HG03280 (cell line): ENCODE measurements around the gene PSMG1.
"Not testable (repeated sequence)": the region's sequence is repeated elsewhere in the genome, so short reads cannot be mapped to it uniquely, and the experiment has no call there.

ENCODE experiments used
- ATAC-seq: cut with Tn5 transposase; IDR thresholded peaks from one replicate; pipeline ENCODE4 v1.9.1; 2021; ENCODE audit warnings: mild to moderate bottlenecking, moderate library complexity; ENCODE audit not compliant: unreplicated experiment

The PSMG1 gene

DNA sequence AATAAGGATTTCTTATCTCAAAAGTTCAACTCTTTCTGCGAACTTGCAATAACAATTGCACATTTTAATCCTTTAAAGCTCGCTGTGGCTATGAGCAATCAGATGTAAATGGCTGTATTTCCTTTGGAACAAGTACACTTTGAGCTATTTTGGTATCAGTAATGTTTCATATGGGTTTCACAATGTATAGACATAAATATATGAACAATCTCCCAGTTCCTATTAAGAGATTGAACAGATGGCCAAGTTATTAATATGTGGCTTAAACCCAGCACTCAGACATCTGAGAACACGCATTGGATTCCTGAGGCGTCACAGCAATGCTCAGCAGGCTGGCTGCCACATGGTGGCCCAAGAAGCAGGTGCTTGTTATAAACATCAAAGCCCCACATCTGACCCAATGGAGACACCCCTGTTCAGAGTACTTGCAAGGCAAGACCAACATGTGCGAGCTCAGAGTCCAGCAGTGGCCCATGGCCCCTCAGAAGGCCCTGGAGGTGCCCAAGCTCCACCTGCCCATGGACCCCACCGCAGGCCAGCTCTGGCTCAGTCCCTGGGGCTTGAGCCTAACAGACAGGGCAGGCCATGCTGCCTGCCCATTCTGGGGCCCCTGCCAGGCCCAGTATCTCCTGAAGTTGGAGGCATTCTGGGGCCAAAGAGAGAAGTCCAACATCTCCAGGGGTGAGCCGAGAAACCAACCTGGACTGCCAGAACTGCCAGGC is 23.7 kb downstream of the PSMG1 start:
- no peak for ATAC-seq

GRCh38 chr21:39157241-39157640 is 26.0 kb downstream of the PSMG1 start:
- not testable (repeated sequence) for ATAC-seq

- ATAC-seq, result no peak
These were observed 27.2 kb downstream of the PSMG1 start for GRCh38 chr21:39156024-39156423.

DNA sequence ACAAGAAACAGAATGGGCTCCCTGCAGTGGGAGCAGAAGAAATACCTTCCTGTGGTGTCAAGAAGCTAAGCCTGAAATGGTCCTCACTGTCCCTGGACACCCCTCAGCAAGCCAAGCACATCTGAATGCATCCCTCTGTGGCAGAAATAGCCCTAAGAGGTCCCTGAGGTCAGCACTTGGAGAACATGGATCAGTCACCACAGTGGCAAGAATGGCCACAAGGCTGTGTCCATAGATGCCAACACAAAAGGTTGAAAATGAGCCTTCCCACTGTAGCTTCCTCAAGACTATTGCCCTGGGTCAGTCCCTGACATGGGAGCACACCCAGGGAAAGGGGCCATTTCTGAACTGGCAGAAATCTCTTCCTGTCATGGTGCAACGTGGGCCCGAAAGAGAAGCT is 27.7 kb downstream of the PSMG1 start:
- ATAC-seq, result no peak

- no peak for ATAC-seq
These were observed 29.4 kb downstream of the PSMG1 start for GRCh38 chr21:39153842-39154241.

DNA sequence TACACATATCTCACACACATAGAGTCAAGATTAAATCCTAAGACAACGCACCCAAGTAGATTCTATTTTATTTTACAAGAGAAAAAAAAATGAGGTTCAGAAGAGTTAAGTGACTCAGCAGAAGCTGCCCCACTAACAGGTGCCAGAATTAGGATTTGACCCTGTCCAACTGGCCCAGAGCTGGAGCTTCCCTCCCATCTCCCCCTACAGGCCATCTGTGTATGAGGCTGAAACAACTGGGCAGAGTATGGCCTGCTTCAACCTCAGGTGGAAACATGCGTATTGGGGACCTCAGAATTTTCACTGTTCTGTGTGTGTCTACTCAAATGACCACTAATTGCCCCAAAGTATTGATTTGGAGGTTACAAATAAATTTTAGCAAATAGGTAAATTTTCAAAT is 29.9 kb downstream of the PSMG1 start:
- ATAC-seq, result no peak

GRCh38 chr21:39152271-39152670 is 31.0 kb downstream of the PSMG1 start:
- no peak for ATAC-seq

DNA sequence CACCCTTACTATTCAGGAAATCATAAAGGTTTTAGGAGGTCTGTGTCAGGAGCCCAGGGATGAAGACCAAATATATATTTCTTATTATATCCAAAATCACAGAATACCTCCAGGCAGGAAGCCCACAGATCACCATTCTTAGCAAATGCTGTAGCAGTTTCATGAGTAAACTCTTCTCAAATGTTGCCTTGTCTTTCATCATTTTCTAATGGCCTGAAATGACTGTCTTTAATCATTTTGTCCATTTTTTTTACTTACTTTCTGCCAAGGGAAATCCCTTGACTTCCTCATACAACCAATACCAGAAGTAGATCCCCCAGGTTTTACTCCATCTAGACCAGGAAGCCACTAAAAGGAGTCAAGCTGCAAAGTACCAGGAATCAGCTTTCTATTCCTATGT is 32.4 kb downstream of the PSMG1 start:
- no peak for ATAC-seq

DNA sequence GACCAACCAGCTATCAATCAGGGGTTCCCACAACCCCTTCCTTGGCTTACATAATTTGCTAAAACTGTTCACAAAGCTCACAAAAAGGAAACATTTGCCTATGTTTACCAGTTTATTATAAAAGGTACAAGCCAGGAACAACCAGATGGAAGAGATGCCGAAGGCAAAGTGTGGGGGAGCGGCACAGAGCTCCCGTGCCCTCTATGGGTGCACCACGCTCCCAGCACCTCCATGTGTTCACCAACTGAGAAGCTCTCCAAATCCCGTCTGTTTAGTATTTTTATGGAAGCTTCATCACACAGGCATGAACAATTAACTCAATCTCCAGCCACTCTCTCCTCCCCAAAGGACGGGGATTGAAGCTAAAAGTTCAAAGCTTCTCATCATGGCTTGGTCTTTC is 32.9 kb downstream of the PSMG1 start:
- ATAC-seq, result no peak

DNA sequence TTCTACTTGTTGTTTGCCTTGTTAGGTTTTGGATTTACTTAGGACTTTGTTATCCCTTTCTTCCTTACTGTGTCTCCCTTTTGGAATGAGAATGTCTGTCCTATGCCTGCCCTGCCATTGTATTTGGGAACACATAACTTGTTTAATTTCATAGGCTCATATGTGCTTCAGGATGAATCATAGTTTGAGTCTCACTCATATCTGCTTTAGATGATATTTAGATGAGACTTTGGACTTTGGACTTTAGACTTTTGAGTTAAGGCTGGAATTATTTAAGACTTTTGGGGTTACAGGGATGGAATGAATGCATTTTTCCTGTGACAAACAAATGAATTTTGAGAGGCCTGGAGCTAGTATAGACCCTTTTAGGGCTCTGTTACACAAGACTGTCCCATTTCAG is 33.4 kb downstream of the PSMG1 start:
- ATAC-seq, result no peak

DNA sequence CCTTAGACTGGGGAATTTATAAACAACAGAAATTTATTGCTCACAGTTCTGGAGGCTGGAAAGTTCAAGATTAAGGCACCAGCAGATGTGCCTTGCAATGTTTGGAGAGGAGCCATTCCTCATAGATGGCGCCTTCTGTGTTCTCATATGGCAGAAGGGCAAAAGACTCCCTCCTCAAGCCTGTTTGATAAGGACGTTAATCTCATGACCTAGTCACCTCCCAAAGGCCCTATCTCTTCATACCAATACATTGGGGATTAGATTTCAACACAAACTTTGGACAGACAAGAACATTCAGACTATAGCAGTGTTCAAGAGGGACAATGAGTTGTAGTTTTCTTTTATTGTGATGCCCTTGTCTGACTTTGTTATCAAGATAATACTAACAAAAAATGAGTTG is 34.3 kb downstream of the PSMG1 start:
- ATAC-seq, result no peak

DNA sequence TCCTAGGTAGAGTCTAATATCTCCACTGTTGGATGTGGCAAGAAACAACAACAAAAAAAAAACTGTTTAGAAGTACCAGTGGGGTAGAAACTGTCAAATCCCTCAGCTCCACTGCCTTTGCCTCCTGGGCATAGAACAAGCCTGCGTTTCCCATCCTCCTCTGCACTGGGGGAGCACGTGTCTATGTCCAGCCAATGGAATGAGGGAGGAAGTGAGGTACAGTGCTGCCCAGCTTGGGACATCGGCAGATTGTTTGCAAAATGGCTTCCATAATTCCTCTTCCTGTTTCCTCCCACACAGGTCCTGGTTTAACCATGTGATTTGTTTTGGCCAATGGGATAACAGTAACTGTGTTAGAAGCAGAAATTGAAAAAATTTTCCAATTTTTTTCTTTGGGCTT is 39.1 kb downstream of the PSMG1 start:
- no peak for ATAC-seq

- no peak for ATAC-seq
These were observed 40.3 kb downstream of the PSMG1 start for GRCh38 chr21:39142972-39143371.

DNA sequence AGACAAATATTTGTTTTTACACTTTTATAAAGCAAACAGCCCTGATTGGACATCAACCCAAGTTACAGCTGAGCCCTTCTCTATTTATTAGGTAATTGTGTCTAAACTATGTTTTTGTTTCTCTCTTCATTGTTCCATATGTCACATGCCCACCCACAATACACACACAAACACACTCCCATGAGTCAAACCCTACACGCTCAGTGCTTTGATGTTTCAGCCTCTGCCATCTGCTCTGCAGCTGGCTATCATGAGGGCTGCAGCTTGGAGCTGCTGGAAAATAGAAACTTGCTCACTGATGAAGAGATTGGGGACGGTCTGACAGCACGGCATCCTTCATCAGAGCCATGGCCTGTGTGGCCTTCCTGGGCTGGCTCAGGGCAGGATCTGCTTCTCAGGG is 41.7 kb downstream of the PSMG1 start:
- no peak for ATAC-seq

DNA sequence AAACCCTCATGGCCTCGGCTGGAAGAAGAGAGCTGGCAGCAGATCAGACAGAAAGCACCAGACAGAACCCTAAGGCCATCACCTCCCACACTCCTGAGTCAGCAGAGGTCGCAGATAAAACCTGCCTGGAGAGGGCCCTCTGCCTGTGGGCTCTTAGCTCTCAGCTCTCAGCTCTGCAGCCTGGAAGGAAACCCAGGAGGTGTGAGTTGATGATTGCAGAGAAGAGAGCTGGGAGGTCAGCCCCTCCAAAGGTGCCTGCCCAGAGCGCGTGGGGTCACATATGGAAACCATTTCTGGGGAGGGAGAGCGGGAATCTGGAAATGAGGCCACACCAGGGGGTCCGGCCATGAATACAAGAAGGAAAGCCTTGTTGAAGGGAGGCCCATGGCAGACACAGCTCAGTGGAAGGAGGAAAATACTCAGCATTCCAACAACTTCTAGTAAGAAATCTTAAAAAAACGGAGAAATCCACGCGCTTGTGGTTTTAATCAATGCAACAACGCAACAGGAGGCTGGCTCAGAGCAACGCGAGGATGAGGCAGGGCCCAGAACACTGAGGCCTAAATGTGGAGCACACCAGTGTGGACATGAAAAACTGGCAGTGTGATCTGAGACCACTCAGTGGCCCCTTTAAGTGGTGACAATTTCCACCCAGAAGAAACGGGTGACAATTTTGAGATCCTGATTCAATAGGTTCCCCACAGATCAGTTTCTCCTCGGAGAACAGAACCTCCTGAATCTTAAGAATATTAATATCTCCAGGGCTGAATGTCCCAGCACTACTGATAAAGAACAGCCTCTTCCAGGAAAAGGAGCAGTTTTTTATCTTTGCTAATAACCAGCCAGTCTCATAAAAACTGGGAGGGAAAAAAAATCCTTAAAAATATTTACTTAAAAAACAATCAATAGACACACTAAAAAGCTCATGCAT is 45.7 kb downstream of the PSMG1 start:
- ATAC-seq, result no peak

GRCh38 chr21:39136711-39137110 is 46.5 kb downstream of the PSMG1 start:
- no peak for ATAC-seq

DNA sequence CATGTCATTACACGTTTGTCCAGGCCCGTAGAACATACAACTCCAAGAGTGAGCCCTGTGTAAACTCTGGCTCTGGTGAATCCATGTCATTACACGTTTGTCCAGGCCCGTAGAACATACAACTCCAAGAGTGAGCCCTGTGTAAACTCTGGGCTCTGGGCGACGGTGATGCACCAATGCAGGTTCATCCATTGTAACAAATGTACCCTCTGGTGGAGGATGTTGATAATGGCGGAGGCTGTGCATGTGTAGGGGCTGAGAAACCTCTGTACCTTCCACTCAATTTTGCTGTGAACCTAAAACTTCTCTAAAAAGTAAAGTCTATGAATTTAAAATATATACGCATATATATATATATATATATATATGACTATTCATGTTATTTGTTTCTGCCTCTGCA is 47.1 kb downstream of the PSMG1 start:
- not testable (repeated sequence) for ATAC-seq

DNA sequence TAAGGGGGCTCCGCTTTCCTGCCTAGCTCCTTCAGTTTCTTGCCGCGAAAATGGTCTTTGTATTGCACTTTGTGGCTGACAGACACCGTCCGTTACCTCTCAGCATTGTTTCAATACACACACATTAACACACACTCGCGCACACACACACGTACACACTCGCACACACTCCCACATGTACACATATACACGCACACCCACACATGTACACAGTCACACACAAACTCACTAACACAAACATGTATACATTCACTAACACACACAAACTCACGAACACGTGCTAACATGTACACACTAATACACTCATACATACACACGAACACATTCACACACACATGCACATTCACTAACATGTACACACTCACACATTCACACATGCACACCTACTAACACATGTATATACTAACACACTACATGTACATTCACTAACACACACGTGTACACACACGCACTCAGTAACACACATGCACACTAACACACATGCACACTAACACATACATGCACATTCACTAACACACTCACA is 48.9 kb downstream of the PSMG1 start:
- ATAC-seq, result no peak

- no peak for ATAC-seq
These were observed 51.0 kb downstream of the PSMG1 start for GRCh38 chr21:39132248-39132647.

- no peak for ATAC-seq
These were observed 51.5 kb downstream of the PSMG1 start for GRCh38 chr21:39131791-39132190.

GRCh38 chr21:39127506-39127905 is 55.7 kb downstream of the PSMG1 start:
- ATAC-seq, result no peak

DNA sequence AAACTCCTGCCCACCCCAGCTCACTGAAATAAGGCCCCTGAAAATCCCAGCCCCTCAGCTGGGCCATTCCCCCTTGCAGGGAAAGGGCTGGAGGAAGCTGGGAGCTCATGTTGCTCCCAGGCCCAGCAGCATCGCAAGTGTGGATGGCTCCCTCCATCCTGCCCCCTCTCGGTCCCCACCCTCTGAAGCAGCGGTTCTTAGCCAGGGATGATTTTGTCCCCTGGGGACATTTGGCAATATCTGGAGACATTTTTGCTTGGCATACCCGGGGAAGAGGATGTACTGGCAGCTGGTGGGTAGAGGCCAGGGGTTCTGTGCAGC is 56.8 kb downstream of the PSMG1 start:
- no peak for ATAC-seq
